ENCODE data around the gene PDE5A.

Gene PDE5A

DNA sequence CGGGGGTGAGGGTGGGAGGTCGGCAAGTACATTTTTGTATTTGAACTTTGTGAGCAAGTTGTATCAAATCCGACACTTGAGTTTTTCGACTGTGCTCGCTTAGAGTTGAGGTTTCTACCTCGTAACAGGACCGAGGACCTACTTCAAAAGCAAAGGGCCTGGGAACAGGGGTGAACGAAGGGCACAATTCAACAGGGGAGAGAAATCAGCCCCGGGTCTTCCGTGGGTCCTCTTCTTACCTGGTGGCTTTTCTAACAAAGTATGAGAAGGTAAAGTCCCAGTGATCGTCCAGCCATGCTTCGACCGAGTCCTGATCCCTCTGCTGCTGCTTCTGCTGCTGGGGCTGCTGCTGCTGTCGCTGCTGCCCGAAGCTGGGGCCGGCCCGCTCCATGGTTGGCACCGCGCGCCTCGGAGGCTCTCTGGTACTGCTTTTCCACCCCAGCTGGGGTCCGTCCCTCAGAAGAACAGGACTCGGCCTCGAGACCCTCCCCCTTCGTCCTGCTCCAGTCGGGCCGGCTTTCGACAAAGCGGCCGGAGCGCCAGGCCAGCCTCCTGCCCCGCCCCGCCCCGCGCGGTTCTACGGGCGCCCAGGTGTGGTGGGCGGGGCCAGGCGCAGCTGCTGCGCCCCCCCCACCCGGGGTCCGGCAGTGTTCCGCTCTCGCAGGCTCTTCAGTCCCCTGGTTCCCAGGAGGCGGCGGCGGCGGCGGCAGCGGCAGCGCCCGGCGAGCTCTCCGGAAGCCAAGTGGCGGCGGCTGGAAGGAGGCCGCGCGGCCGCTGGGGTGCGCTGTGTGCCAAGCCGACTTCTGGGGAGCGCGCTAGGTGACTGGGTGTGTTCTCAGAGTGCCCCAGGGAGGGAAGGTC is at the start of gene PDE5A:
Gene PDE5A, minus strand, starts transcription at position 524 of the 861 bp plus-strand sequence. Its CDS starts 133 bp downstream, at position 391.
- TF ChIP-seq, protein P1, sequence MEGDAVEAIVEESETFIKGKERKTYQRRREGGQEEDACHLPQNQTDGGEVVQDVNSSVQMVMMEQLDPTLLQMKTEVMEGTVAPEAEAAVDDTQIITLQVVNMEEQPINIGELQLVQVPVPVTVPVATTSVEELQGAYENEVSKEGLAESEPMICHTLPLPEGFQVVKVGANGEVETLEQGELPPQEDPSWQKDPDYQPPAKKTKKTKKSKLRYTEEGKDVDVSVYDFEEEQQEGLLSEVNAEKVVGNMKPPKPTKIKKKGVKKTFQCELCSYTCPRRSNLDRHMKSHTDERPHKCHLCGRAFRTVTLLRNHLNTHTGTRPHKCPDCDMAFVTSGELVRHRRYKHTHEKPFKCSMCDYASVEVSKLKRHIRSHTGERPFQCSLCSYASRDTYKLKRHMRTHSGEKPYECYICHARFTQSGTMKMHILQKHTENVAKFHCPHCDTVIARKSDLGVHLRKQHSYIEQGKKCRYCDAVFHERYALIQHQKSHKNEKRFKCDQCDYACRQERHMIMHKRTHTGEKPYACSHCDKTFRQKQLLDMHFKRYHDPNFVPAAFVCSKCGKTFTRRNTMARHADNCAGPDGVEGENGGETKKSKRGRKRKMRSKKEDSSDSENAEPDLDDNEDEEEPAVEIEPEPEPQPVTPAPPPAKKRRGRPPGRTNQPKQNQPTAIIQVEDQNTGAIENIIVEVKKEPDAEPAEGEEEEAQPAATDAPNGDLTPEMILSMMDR (IDR thresholded peaks at IDR 0.05; ENCODE audit: low read depth, low read length) = peak; percentile 61

DNA sequence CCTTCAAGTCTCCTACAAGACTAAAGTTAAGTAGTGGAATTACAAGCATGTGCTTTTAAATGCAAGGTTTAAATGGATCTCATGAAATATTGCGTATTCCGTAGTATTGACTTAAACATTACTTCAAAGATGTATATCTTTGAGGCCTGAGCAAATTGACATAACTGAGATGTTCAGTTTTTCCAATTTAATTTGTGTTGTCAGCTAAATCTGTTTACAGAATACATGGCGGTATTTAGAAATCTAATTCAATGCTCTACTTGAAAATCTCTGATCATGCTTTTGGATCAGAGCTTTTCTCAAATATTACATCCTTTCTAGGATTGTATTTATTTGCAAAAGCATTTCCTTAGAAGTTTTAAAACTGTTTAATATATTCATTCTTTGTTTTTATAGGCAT is 47.5 kb upstream of the PDE5A start:
- TF ChIP-seq, protein P1 (IDR thresholded peaks at IDR 0.05; ENCODE audit: low read depth, low read length) = no peak
- no peak overlapping the region for H3K4me3 ChIP-seq (ENCODE audit: low read depth, low read length)

More for the DNA sequence above, at the start of gene PDE5A:
- peak within 1 kb of the TSS; percentile 92 for H3K4me3 ChIP-seq (ENCODE audit: low read depth, low read length)

DNA sequence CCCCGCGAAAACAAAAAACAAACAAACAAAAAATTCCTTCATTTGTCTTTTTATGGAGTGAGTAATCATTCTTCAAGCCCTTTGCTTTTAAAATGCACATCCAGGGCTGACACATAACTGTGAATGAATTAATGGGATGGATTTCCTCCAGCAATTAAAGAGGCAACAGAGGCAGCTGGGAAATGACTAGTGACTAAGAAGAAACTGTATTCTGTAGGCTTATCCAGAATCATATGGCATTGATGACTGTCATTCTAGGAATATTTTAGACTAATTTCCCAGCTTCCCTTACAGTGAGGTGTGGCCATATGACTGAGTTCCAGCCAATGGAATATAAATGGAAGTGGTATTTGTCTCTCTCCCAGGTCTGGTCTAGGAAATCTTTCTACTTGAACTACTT is 46.8 kb upstream of the PDE5A start:
- TF ChIP-seq, protein P1 (IDR thresholded peaks at IDR 0.05; ENCODE audit: low read depth, low read length) = no peak
- H3K4me3 ChIP-seq (ENCODE audit: low read depth, low read length) = no peak overlapping the region

DNA sequence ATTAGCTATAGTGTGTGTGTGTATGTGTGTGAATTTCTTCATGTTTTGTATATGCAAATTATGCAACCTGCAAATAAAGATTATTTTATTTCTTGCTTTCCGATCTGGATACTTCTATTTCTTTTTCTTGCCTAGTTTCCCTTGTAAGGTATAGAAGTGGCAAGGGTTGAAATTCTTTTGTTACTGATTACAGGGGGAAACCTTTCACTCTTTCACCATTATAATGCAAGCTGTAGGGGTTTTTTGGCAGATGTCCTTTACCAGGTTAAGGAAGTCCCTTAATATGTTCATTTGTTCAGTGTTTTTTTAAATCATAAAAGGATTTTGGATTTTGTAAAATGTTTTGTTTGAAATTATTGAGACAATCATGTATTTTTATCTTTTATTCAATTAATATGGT is 44.3 kb upstream of the PDE5A start:
- TF ChIP-seq, protein P1 (IDR thresholded peaks at IDR 0.05; ENCODE audit: low read depth, low read length) = no peak
- H3K4me3 ChIP-seq (ENCODE audit: low read depth, low read length) = no peak overlapping the region

DNA sequence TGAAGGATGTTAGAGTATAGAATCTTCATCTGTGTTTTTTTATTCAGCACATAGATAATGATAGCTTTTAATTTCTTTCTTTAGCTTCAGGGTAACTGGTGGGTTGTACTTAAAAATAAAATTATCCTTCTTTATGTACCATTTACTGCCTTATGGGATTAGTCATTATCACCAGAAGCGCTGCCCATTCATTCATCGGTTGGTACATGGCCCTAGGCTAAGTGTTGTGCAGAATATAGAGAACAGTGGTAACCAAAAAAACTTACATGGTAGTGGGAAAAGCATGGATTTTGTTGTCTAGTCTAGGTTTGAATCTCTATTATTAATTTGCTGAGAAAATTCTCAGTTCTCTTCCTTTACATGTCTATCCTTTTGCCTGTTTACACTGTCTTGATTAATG is 43.5 kb upstream of the PDE5A start:
- H3K4me3 ChIP-seq (ENCODE audit: low read depth, low read length) = no peak overlapping the region
- TF ChIP-seq, protein P1 (IDR thresholded peaks at IDR 0.05; ENCODE audit: low read depth, low read length) = no peak

DNA sequence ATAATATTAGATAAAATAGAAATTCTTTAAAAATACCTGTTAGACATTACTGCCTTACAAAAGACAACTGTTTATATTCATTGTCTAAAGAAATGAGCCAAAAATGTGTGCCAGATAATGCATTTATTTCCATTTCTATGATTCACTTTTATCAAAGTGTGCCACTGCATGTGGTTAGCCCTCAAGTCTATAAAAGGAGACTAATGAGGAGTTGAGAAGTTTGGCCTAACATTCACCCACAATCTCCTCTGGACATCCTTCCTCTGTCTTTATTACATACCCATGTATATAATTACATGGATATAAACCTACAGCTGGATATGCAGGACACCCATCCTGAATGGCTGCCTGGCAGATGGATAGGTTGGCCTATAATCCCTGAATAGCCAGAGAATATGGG is 42.6 kb upstream of the PDE5A start:
- TF ChIP-seq, protein P1 (IDR thresholded peaks at IDR 0.05; ENCODE audit: low read depth, low read length) = no peak

DNA sequence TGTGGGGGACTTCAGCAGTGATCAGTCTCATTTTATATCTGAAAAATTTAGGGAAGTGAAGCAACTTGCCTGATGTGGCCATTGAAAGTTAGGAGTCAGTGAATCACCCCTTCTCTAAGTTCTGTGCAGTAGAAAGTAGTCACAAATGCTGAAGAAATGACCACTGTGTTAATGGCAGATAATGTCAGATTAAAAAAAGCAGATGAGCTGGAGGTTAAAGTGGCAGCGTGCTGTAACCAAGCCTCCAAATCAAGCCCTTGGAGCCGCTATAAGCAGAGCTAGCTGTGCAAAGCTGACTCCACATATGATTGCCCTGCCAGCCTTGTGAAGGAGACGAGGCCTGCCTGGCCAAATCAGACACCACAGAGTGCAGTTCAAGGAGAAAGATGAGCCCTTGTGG is 39.2 kb upstream of the PDE5A start:
- TF ChIP-seq, protein P1 (IDR thresholded peaks at IDR 0.05; ENCODE audit: low read depth, low read length) = no peak
- H3K4me3 ChIP-seq (ENCODE audit: low read depth, low read length) = no peak overlapping the region

More for the DNA sequence above, 42.6 kb upstream of the PDE5A start:
- no peak overlapping the region for H3K4me3 ChIP-seq (ENCODE audit: low read depth, low read length)
